ENCODE results near the gene CNTNAP2.

CNTNAP2 gene

GRCh38 chr7:148204639-148205304 is 2088.2 kb downstream of the CNTNAP2 start:
- H3K27me3 ChIP-seq (ENCODE audit: insufficient read depth, low read length, poor library complexity): peaks cover 11% of the 10 kb centered on the region
- TF ChIP-seq, protein P1, sequence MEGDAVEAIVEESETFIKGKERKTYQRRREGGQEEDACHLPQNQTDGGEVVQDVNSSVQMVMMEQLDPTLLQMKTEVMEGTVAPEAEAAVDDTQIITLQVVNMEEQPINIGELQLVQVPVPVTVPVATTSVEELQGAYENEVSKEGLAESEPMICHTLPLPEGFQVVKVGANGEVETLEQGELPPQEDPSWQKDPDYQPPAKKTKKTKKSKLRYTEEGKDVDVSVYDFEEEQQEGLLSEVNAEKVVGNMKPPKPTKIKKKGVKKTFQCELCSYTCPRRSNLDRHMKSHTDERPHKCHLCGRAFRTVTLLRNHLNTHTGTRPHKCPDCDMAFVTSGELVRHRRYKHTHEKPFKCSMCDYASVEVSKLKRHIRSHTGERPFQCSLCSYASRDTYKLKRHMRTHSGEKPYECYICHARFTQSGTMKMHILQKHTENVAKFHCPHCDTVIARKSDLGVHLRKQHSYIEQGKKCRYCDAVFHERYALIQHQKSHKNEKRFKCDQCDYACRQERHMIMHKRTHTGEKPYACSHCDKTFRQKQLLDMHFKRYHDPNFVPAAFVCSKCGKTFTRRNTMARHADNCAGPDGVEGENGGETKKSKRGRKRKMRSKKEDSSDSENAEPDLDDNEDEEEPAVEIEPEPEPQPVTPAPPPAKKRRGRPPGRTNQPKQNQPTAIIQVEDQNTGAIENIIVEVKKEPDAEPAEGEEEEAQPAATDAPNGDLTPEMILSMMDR (IDR thresholded peaks at IDR 0.05; ENCODE audit: borderline replicate concordance, extremely low read depth, low read length, poor library complexity, severe bottlenecking): no peak
- no peak for TF ChIP-seq EZH2 (IDR thresholded peaks at IDR 0.05; ENCODE audit: borderline replicate concordance, low read depth, low read length, severe bottlenecking)
- no peaks in the 10 kb centered on the region for H4K20me1 ChIP-seq (ENCODE audit: insufficient read depth, low read length)
- DNase-seq (no peak), ATAC-seq (ENCODE audit: insufficient read depth, low read depth) (no peak)
- no peaks in the 10 kb centered on the region for H3K4me1 ChIP-seq (ENCODE audit: insufficient read depth, low read length)
- no peak overlapping the region for H2AFZ ChIP-seq (ENCODE audit: low read depth, low read length)
- no peak overlapping the region for H3K4me2 ChIP-seq (ENCODE audit: insufficient read depth, low read length)
- no peak overlapping the region for H3K4me3 ChIP-seq (ENCODE audit: low read depth in 1 of 2, low read length in 2 of 2)
- no peak overlapping the region for H3K27ac ChIP-seq (ENCODE audit: low read length)
- no peaks in the 10 kb centered on the region for H3K79me2 ChIP-seq (ENCODE audit: insufficient read depth, low read length)
- no peak overlapping the region for H3K9ac ChIP-seq (ENCODE audit: low read depth, low read length)
- no peaks in the 10 kb centered on the region for H3K36me3 ChIP-seq (ENCODE audit: insufficient read depth, low read length)
- H3K9me3 ChIP-seq (ENCODE audit: insufficient read depth, low read length, severe bottlenecking): no peaks in the 10 kb centered on the region

DNA sequence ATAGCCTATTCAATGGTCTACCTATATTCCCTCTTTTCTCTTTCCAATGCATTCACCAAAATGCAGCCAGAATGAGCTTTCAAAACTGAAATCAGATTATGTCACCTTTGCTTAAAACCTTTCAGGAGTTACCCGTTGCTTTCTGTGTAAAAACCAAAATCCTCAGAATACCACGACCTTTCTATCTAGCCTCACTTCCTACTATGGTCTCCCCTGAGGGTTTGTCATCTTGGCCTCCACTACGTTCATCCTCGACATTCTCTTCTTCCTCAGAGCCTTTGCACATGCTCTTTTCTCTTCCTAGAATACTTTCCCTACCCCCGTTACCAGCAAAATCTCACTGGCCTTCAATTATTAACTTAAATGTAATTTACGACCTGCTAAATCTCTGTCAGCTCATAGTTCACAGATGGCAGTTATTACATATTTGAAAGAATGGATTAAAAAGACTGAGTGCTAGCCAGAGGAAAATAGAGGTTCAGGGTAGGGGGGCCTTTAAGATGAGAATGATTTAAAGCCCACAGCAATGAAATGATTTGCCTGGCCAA is 2093.1 kb downstream of the CNTNAP2 start:
- TF ChIP-seq, protein P1 (IDR thresholded peaks at IDR 0.05; ENCODE audit: borderline replicate concordance, extremely low read depth, low read length, poor library complexity, severe bottlenecking): no peak
- TF ChIP-seq EZH2 (IDR thresholded peaks at IDR 0.05; ENCODE audit: borderline replicate concordance, low read depth, low read length, severe bottlenecking): no peak
- no peaks in the 10 kb centered on the region for H3K4me1 ChIP-seq (ENCODE audit: insufficient read depth, low read length)
- no peaks in the 10 kb centered on the region for H4K20me1 ChIP-seq (ENCODE audit: insufficient read depth, low read length)
- DNase-seq: no peak
- H3K4me2 ChIP-seq (ENCODE audit: insufficient read depth, low read length): no peak overlapping the region
- peaks cover 10% of the 10 kb centered on the region for H3K27me3 ChIP-seq (ENCODE audit: insufficient read depth, low read length, poor library complexity)
- no peaks in the 10 kb centered on the region for H3K36me3 ChIP-seq (ENCODE audit: insufficient read depth, low read length)
- no peaks in the 10 kb centered on the region for H3K79me2 ChIP-seq (ENCODE audit: insufficient read depth, low read length)
- no peaks in the 10 kb centered on the region for H3K9me3 ChIP-seq (ENCODE audit: insufficient read depth, low read length, severe bottlenecking)
- H3K4me3 ChIP-seq (ENCODE audit: low read depth in 1 of 2, low read length in 2 of 2): no peak overlapping the region
- no peak overlapping the region for H2AFZ ChIP-seq (ENCODE audit: low read depth, low read length)
- ATAC-seq (ENCODE audit: insufficient read depth, low read depth): no peak
- H3K27ac ChIP-seq (ENCODE audit: low read length): no peak overlapping the region
- H3K9ac ChIP-seq (ENCODE audit: low read depth, low read length): no peak overlapping the region

DNA sequence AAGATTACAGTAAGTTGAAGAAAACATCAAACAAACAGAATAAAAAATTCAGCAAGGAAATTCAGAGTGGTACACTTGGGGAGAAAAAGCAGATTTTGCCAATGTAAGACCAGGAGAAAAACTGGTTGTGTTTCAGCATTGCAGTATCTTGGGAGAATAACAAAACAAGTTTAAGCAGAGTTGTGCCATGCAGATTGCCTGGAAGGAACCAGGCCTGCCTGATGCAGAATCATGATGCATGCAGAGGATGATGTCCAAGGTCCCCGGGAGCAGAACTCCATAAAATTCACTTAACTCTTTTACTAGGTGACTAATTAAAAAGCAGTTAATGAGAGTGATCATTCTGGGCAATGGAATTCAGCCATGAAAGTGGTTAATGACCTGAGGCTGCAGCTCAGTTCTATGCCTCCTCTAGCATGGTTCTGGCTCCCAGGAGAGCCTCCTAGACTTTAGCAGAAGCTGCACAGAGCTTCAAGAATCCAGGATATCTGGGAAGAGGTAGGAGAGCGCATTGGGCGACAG is 2094.3 kb downstream of the CNTNAP2 start:
- no peaks in the 10 kb centered on the region for H3K79me2 ChIP-seq (ENCODE audit: insufficient read depth, low read length)
- no peaks in the 10 kb centered on the region for H3K4me1 ChIP-seq (ENCODE audit: insufficient read depth, low read length)
- no peak overlapping the region for H3K9ac ChIP-seq (ENCODE audit: low read depth, low read length)
- no peaks in the 10 kb centered on the region for H4K20me1 ChIP-seq (ENCODE audit: insufficient read depth, low read length)
- no peaks in the 10 kb centered on the region for H3K36me3 ChIP-seq (ENCODE audit: insufficient read depth, low read length)
- H3K27ac ChIP-seq (ENCODE audit: low read length): no peak overlapping the region
- no peak for DNase-seq
- H3K27me3 ChIP-seq (ENCODE audit: insufficient read depth, low read length, poor library complexity): peaks cover 10% of the 10 kb centered on the region
- ATAC-seq (ENCODE audit: insufficient read depth, low read depth): no peak
- H3K9me3 ChIP-seq (ENCODE audit: insufficient read depth, low read length, severe bottlenecking): no peaks in the 10 kb centered on the region
- TF ChIP-seq, protein P1 (IDR thresholded peaks at IDR 0.05; ENCODE audit: borderline replicate concordance, extremely low read depth, low read length, poor library complexity, severe bottlenecking): no peak
- TF ChIP-seq EZH2 (IDR thresholded peaks at IDR 0.05; ENCODE audit: borderline replicate concordance, low read depth, low read length, severe bottlenecking): no peak
- no peak overlapping the region for H2AFZ ChIP-seq (ENCODE audit: low read depth, low read length)
- no peak overlapping the region for H3K4me2 ChIP-seq (ENCODE audit: insufficient read depth, low read length)
- H3K4me3 ChIP-seq (ENCODE audit: low read depth in 1 of 2, low read length in 2 of 2): no peak overlapping the region
